ENCODE measurements around the gene ZNF579.
"Not testable (repeated sequence)": the region's sequence is repeated elsewhere in the genome, so short reads cannot be mapped to it uniquely, and the experiment has no call there.

The ZNF579 gene

DNA sequence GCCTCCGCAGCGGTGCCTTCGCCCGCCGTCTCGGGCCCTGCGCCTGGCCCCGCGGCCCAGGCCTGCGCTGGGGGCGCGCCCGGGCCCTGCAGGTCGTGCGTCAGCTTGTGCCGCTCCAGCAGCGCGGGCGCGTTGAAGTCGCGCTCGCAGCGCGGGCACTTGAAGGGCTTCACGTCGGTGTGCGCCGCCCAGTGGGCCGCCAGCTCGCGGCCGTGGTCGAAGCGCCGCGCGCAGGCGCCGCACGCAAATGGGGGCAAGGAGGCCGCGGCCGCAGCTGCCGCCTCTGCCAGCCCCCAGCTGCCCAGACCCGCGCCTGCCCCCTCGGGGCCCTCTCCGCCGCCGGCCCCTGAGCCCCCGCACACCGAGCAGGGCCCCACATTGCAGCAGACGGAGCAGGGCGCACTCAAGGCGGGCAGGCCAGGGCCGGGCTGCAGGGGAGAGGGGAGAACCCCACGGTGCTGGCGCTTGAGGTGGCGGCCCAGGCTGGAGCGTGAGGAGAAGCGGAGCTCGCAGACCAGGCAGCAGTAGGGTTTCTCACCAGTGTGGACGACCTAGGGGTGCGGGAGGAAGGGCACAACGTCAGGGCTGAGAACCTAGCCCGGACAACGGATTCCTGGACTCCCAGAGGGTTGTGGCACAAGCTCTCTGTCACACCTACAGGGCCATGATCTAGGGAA, 12.6 kb upstream of the ZNF579 start:
- DNase-seq (ENCODE audit: low read depth), result no peak

GRCh38 chr19:55592391-55593090, 11.9 kb upstream of the ZNF579 start:
- no peak for DNase-seq (ENCODE audit: low read depth)

GRCh38 chr19:55591555-55591954, 10.9 kb upstream of the ZNF579 start:
- DNase-seq (ENCODE audit: low read depth), result no peak

- no peak for DNase-seq (ENCODE audit: low read depth)
Observed at GRCh38 chr19:55590617-55591016, 10.0 kb upstream of the ZNF579 start.

- no peak for DNase-seq (ENCODE audit: low read depth)
Observed at GRCh38 chr19:55590109-55590508, 9.5 kb upstream of the ZNF579 start.

DNA sequence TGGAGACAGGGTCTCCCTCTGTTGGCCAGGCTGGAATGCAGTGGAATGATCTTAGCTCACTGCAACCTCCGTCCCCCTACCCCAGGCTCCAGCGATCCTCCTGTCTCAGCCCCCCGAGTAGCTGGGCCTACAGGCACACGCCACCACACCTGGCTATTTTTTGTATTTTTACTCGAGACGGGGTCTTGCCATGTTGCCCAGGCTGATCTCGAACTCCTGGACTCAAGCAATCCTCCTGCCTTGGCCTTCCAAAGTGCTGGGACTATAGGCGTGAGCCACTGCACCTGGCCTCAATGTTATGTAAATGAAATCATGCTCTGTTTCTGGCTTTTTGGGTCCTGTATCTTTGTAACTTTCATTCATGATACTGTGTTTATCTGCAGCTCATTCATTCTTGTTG, 8.1 kb upstream of the ZNF579 start:
- DNase-seq (ENCODE audit: low read depth), result no peak

DNA sequence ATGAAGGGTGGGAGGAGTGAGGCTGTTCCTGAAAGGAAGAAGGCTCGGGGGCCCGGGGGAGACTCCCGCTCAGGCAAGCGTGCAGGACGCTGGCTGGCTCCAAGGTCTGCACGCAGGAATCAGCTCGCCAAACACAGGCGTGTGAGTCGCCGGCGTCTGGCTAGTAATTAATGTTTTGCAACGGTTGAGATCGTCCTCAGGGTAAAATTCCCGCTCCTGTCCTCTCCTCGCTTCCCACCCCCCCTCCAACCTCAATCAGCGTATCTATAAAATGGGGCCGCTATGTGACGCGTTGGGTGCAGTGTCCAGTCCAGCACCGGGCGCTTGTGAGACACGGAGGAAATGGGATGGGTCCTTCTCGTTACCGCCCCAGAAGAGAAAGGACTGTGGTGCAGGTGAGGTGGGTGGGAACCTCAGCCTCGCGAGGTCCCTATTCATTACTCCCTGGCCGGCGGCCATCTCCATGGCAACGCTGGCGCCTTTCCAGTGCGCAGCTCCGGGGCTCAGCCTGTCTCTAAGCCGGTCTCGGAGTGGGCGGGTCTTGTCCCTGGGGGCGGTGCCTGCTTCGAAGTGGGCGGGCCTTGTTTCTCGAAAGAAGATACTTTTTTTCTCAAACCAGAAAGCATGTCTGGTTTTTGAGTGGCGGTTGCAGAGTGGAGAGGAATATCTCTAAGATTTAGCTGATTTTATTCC, 6.5 kb upstream of the ZNF579 start:
- DNase-seq (ENCODE audit: low read depth), result peak; percentile 88

DNA sequence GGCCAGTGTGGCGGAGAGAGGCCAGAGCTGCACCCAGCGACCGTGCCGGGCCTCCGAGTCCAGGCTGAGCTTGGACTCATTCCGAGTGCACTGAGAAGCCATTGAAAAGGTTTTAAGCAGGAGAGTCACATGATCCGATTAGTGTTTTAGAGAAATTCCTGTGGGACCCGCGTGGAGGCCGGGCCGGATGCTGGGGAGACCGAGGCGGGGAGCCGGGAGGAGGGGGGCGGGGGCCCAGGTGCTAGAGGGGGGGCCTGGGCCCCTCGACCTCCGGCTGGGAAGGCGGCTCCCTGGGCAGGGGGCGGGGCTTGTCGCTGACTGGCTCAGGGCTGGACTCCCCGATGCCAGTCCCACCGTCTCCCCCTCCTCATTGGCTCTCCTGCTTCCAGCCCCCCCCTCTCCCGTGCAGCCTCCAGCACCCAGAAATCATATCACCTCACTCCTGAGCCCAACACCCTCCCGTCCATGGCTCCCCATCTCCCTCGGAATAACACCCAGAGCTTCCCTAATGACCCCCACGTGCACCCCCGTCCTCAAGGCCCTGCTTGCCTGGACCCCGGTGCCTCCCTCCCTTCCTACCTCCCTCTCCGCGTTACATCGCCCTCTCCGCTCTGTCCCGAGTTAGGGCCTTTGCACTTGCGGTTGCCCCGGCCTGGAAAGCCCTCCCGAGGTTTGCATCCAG, 5.2 kb upstream of the ZNF579 start:
- DNase-seq (ENCODE audit: low read depth), result no peak

GRCh38 chr19:55584871-55585270, 4.2 kb upstream of the ZNF579 start:
- no peak for DNase-seq (ENCODE audit: low read depth)

DNA sequence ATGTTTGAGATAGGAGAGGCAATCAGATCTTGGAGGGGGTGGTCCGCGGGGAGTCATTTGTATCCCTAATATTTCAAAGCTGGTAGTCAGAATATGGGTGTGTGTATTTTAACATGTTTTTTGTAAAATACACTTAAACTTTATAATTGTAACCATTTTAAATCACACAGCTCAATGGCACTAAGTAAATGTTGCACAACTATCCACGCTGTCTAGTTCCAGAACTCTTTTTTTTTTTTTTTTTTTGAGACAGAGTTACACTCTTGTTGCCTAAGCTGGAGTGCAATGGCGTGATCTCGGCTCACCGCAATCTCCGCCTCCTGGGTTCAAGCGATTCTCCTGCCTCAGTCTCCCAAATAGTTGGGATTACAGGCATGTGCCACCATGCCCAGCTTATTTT, 3.2 kb upstream of the ZNF579 start:
- not testable (repeated sequence) for DNase-seq (ENCODE audit: low read depth)

GRCh38 chr19:55582284-55582683, 1.6 kb upstream of the ZNF579 start:
- DNase-seq (ENCODE audit: low read depth), result not testable (repeated sequence)

- DNase-seq (ENCODE audit: low read depth), result no peak
Observed at GRCh38 chr19:55581823-55582223, 1.2 kb upstream of the ZNF579 start.

DNA sequence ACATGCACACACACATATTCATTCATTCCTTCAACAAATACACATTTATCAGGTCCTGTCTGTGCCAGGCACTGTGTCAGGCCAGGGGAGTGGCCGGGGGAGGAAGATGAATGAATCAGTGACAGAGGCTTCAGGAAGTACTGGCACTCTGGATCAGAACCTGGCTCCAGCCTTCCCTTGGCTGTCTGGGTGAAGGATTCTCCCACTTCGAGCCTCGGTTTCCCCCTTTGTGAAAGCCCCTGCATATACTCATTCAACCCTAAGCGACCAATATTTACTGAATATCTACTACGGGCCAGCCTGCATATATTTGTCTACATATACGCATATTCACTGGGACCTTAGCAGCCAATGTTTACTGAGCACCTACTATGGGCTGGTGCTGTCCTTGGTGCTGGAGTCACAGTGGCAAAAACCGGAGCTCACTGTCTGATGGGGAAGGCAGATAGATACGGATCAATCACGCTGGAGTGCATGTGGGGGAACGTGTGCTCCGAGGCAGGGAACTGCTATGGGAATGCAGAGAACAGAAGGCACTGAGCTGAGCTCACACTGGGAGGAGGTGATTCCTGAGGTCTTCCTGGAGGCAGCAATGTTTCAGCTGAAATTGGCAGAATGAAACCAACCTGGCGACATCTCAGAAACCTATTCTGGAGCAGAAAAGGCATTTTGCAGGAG, 636 bp upstream of the ZNF579 start:
- DNase-seq (ENCODE audit: low read depth), result no peak

DNA sequence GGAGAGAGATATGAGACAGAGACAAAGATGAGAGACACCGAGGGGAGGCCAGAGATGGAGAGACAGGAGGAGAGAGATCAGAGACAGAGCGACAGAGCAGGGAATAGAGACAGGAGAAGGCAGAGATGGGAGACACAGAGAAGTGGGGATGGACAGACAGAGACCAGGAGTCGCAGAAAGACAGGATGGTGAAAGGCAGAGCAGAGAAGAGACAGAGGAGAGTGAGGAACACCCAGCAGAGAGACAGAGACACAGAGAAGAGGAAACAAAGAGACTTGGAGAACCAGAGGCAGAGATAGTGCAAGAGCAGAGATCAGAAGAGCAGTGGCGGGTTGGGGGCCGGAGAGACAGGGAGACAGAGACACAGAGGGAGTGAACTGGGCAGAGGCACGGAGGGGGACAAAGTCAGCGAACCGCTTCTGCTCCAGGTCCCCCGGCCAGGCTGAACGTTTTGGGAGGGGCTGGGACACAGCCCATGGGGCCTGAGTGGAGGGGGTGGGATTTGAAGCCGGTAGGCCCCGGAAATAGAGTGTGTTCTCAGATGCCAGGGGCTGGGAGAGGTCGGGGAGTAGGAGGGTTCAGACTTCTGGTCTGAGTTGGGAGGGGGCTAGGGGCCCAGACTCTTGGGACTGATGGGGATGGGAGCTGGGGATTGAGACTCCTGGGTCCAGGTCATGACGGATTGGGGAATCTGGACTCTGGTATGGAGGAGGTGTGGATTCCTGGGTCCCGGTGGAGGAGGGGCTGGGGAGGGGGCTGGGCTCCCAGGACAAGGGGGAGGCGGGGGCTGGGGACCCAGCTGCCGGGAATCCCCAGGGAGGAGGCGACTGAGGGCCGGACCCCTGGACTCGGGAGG, 654 bp downstream of the ZNF579 start:
- no peak for DNase-seq (ENCODE audit: low read depth)

- DNase-seq (ENCODE audit: low read depth), result no peak
Observed at GRCh38 chr19:55578761-55579747, 1.6 kb downstream of the ZNF579 start.

DNA sequence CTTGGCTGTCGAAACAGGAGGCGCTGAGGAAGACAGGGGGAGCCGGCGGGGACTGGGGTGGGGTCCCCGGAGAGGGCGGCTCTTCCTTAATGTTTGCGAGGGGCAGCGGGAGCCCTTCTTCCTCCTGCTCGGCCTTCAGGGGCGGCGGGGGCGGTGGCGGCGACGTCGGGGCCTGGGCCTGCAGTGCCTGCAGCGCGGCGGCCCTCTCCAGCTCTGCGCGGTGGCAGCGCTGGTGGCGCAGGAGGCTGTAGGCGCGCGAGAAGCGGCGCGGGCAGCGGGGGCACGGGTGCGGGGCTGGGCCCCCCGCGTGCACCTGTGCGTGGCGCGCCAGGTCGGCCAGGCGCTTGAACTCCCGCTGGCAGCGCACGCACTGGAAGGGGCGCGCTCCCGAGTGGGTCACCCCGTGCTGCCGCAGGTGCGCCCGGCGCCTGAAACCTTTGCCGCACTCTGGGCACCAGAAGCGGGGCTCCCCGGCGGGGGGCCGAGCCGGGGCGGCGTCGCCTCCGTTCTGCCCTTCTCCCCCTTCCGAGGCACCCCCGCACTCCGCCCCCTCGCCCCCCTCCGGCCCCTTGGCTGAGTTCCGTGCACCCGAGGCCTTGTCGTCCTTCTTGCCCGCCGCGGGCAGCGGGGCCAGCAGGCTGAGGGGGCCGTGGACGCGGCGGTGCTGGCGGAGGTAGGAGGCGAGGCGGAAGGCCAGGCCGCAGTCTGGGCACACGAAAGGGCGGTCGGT, 2.5 kb downstream of the ZNF579 start:
- DNase-seq (ENCODE audit: low read depth), result no peak

GRCh38 chr19:55576746-55577145, 3.9 kb downstream of the ZNF579 start:
- DNase-seq (ENCODE audit: low read depth), result no peak

DNA sequence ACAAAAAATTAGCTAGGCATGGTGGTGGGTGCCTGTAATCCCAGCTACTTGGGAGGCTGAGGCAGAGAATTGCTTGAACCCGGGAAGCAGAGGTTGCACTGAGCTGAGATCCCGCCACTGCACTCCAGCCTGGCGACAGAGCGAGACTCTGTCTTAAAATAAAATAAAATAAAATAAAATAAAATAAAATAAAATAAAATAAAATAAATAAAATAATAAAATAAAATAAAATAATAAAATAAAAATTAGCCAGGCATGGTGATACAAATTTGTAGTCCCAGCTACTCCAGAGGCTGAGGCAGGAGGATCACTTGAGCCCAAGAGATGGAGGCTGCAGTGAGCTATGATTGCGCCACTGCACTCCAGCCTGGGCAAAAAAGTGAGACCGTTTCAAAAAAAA, 6.7 kb downstream of the ZNF579 start:
- not testable (repeated sequence) for DNase-seq (ENCODE audit: low read depth)

DNA sequence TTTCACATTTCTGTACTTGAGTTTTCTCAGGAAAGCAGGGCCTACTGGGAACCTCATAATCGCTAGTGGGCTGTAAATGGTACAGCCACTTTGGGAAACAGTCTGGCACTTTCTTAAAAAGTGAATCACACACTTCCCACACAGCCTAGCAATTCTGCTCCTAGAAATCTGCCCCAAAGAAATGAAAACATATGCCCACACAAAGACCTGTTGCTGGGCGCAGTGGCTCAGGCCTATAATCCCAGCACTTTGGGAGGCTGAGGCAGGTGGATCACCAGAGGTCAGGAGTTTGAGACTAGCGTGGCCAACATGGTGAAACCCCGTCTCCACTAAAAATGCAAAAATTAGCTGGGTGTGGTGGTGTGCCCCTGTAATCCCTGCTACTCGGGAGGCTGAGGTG, 11.2 kb downstream of the ZNF579 start:
- not testable (repeated sequence) for DNase-seq (ENCODE audit: low read depth)

Measured in stimulated activated CD8-positive, alpha-beta memory T cell treated with anti-CD3 and anti-CD28 coated beads, Interleukin-15, amount 100 ng/mL, for 24 hours (primary cell).